Subcutaneous adipose tissue (tissue), 4 donors: ENCODE data around the gene KDM4B. TPM values are rescaled to one million over a fixed set of nuclear protein-coding genes. Genes with fewer than 3 reads are reported as not detected.

Experiments
- total RNA-seq, 4 donors: library from RNA; depleted of rRNA; stranded (reverse); fragments of >200 nt; gene quantifications; one replicate each; pipeline ENCODE4 v1.1.0, GENCODE V29; 2016
- TF ChIP-seq, protein P1 (sequence below): fragments of 450-650 bp; IDR thresholded peaks from one replicate; pipeline ENCODE4 v1.5.1; 2016; ENCODE audit warnings: low read depth, mild to moderate bottlenecking, control low read depth, antibody characterized with exemption, moderate library complexity

Gene KDM4B
- total RNA-seq, 4 donors from 2014 or later: 19.4 to 56.1 (median 28.5) TPM

DNA sequence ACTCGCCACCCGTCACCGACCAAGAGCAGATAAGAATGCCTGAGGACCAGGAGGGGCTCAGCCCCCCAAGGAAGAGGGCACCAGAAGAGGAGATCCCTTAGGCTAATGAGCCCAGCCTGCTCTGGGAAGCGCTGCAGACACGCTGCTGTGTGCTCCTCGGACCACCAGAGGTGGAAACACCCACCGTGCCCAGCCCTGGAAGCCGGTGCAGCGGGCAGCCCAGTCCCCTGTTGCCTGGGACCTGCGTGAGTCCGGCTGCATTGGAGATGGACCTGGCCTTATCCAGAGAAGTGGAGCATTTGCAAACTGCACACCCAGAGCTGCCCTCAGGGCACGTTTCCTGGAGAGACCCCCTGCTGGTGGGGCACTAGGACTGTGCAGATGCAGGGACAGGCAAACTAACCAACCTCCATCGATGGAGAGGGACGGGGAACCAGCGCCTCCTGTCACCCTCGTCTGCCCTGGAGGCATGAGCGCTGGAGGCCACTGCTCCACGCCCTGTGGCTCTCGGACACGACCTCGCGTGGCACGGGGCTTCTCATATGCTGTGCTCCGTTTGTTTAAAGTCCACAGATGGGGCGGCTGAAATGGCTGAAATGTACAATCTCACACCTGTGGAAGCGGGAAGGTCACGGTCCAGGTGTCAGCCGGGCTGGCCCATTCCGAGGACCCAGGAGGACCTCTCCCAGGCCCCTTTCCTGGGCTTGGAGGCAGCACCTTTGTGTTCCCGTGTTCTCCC lies 153.9 kb downstream of the KDM4B start:
- TF ChIP-seq, protein P1, sequence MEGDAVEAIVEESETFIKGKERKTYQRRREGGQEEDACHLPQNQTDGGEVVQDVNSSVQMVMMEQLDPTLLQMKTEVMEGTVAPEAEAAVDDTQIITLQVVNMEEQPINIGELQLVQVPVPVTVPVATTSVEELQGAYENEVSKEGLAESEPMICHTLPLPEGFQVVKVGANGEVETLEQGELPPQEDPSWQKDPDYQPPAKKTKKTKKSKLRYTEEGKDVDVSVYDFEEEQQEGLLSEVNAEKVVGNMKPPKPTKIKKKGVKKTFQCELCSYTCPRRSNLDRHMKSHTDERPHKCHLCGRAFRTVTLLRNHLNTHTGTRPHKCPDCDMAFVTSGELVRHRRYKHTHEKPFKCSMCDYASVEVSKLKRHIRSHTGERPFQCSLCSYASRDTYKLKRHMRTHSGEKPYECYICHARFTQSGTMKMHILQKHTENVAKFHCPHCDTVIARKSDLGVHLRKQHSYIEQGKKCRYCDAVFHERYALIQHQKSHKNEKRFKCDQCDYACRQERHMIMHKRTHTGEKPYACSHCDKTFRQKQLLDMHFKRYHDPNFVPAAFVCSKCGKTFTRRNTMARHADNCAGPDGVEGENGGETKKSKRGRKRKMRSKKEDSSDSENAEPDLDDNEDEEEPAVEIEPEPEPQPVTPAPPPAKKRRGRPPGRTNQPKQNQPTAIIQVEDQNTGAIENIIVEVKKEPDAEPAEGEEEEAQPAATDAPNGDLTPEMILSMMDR: no peak

DNA sequence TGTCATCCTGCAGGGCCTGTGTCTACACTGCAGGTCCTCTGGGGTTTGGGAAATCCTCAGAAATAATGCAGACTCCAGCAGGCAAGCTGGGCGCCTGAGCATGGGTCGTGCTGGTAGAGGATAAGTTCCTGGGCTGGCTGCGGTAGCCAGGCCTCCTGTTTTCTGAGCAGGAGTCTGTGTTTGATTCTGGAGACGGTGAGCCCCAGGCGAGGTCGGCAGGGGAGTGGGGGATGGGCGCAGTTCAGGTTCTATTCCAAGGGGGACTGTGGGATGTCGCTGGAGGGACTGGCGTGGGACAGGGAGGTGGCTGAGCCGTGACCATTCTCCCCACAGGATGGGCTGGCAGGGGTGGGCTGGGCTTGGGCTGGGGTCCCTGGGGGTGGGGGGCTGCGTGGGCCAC lies 154.7 kb downstream of the KDM4B start:
- TF ChIP-seq, protein P1: no peak

DNA sequence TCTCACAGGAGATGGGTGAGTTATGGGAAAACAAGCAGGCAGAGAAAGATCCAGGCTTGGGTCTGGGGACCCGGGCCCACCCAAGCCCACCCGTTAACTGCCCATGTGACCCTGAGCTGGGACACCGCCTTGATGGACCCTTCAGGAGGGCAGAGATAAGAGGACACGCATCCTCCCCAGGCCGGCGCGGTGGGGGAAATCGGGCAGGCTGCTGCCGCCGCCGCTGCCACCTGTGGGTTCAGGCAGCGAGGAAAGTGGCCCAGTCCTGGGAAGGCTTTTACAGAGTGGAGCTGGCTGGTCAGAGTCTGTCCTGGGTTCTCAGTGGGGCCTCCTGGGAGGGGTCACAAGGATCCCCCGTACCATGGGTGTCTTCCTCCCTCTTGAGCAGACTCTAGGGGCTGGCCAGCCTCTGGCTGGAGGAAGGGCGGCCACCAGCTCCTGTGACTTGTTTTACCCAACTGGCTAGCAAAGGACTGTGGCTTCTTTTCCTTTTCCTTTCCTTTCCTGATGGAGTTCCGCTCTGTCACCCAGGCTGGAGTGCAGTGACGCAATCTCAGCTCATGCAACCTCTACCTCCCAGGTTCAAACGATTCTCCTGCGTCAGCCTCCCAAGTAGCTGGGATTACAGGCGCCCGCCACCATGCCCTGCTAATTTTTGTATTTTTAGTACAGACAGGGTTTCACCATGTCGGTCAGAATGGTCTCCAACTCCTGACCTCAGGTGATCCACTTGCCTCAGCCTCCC lies 155.4 kb downstream of the KDM4B start:
- TF ChIP-seq, protein P1: no peak

DNA sequence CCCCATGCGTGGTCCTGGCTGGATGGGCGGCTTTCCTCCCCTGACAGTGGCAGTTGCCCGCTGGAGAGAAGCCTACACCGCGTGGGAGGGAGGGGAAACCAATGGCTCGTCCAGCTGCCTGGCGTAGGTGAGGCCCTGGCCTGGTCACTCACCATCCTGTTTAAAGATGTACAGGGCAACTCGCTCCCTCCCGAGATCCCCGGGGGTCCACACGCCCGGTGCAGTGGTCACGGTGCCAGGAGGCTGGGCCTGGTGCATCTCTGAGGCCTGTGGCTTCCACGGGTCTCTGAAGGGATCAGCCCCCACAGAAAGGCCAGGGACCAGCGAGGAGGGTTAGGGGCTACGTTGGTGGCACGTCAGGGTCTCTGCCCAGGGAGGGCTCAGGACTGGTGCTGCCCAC lies 156.5 kb downstream of the KDM4B start:
- TF ChIP-seq, protein P1: no peak

DNA sequence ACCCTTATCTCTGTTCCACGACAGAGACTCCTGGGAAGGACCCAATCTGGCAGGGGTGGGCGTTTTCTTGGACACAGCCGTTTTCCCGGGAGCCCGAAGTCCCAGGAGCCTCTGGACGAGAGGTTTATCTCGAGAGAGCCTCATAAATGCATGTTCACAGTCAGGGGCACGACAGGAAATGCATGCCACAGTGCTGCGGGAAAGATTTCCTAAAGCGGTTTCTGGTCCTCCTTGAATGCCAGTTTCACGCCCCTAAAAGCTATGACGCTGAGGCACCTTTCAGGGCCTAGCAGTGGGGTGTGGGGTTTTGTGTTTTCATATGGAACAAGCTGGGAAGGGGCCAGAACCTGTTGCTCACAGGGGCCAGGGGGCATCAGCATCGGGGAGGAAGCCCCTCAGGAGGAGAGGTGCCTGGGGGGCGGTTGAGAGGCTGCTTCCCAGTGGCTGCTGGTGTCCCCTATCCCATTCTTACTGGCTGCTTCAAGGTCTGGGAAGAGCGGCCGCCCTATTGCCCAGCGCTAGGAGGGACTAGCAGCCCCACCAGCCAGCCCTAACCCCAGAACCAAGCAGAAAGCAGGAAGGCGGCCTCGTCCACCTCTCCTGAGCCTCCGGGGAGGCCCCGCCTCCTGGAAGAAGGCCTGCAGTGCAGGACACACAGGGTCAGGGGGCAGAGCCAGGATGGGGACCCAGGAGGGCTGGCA lies 157.0 kb downstream of the KDM4B start:
- TF ChIP-seq, protein P1: no peak

DNA sequence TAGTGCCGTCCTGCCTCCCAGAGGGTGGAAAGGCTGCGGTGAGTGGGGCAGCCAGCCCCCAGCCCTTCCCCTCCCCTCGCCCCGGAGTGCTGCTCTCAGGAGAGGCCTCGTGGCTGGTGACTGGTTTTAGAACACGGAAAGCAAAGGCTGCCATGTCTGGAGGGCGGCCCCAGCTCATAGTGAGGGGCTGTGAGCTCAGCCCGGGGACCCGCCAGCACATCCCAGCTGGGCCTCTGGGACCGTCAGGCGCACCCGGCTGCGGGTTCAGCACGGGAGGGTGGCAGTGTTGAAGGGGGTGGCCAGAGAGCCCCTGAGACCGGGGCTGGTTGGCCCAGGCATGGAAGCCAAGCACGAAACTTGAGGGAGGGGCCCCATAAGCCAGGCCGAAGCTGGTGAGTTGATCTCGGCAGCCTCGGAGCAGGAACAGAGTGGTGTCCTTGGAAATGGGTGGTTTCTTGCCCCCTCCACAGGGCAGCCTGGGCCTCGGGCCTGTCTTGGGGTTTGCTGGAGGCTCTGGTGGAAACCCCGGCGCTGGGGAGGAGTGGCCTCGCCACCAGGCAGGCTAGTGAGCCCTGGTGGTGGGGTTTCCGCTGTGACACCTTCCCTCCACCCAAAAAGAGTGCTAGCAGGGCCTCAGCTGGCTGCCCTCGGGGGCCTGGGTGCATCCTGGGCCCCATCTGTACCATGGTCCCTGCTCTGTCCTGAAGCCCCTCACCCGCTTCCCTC lies 157.7 kb downstream of the KDM4B start:
- TF ChIP-seq, protein P1: no peak

DNA sequence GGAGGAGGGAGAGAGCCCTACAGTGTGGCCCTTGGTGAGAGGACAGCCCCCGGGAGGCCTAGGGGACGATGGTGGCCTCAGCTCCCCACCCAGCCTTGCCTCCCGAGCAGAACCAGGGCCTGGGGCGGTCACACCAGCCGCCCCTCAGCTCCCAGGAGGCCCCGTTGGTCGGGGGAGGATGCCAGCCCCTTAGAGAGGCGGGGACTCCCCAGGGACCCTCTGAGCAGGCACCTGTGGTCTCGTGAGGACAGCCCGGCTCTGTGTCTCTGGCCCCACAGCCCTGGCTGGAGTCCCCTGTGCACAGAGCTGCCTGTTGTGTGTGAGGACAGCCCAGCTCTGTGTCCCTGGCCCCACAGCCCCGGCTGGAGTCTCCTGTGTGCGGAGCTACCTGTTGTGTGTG lies 158.8 kb downstream of the KDM4B start:
- TF ChIP-seq, protein P1: no peak
